ENCODE measurements around the gene EEF1A2.

EEF1A2 gene

DNA sequence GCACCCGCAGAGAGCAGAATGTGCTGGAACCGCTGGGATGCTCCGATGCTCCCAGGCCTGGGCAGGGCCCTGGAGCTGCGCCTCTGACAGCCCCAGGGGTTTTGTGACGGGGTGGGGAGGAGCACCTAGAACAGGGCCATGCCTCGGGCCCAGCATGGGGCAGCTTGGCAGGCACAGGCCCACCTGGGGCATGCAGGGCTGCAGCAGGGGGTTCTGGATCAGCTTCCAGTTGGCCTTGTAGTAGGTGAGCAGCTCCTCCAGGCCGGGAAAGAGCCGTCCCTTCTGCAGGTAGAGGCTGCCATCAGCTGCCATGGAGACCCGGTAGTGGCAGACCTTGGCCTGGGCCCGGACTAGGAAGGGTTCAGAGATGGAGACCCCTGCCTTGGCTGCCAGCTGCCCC lies 44.2 kb upstream of the EEF1A2 start:
- Histone ChIP-seq H4K20me1 (ENCODE audit: control insufficient read depth, insufficient read depth, low read depth, low read length) (peaks cover 2% of the 10 kb centered on the region; the same call in 1 of the 2 replicates), H3K4me2 (ENCODE audit: low read length) (no peak overlapping the region), H3K9me3 (ENCODE audit: control insufficient read depth, insufficient read depth, low read length) (no peaks in the 10 kb centered on the region), H3K27ac (ENCODE audit: low read depth, low read length) (no peak overlapping the region), H3K9me2 (replicated peaks; ENCODE audit: control insufficient read depth, low read length) (no peaks in the 10 kb centered on the region), H3K27me3 (ENCODE audit: control insufficient read depth, low read length) (peaks cover 36% of the 10 kb centered on the region), H3F3A (ENCODE audit: control insufficient read depth, insufficient read depth) (no peaks in the 10 kb centered on the region), H3K4me3 (ENCODE audit: low read length) (no peak overlapping the region), H3K36me3 (ENCODE audit: control insufficient read depth, low read length) (no peaks in the 10 kb centered on the region), H3K4me1 (ENCODE audit: control insufficient read depth, low read length) (peaks cover 19% of the 10 kb centered on the region), H3K79me2 (ENCODE audit: control insufficient read depth, low read length) (no peaks in the 10 kb centered on the region)
- no peak for TF ChIP-seq EZH2phosphoT487 (IDR thresholded peaks at IDR 0.05; ENCODE audit: borderline replicate concordance, low read length)
- TF ChIP-seq CTCF (IDR thresholded peaks at IDR 0.05; ENCODE audit: low read depth, low read length, poor library complexity, severe bottlenecking), result no peak

- Histone ChIP-seq H3K36me3 (ENCODE audit: control insufficient read depth, low read length) (no peaks in the 10 kb centered on the region), H3K9me3 (ENCODE audit: control insufficient read depth, insufficient read depth, low read length) (no peaks in the 10 kb centered on the region), H3K4me1 (ENCODE audit: control insufficient read depth, low read length) (peaks cover 21% of the 10 kb centered on the region), H3K9me2 (replicated peaks; ENCODE audit: control insufficient read depth, low read length) (no peaks in the 10 kb centered on the region), H3K79me2 (ENCODE audit: control insufficient read depth, low read length) (no peaks in the 10 kb centered on the region), H4K20me1 (ENCODE audit: control insufficient read depth, insufficient read depth, low read depth, low read length) (no peaks in the 10 kb centered on the region), H3F3A (ENCODE audit: control insufficient read depth, insufficient read depth) (no peaks in the 10 kb centered on the region), H3K27ac (ENCODE audit: low read depth, low read length) (no peak overlapping the region), H3K4me3 (ENCODE audit: low read length) (no peak overlapping the region), H3K27me3 (ENCODE audit: control insufficient read depth, low read length) (peaks cover 33% of the 10 kb centered on the region), H3K4me2 (ENCODE audit: low read length) (no peak overlapping the region)
- TF ChIP-seq CTCF (IDR thresholded peaks at IDR 0.05; ENCODE audit: low read depth, low read length, poor library complexity, severe bottlenecking), result no peak
- TF ChIP-seq EZH2phosphoT487 (IDR thresholded peaks at IDR 0.05; ENCODE audit: borderline replicate concordance, low read length), result no peak
These were observed 43.8 kb upstream of the EEF1A2 start for GRCh38 chr20:63542696-63543095.

GRCh38 chr20:63542031-63542559 lies 43.2 kb upstream of the EEF1A2 start:
- Histone ChIP-seq H3K79me2 (ENCODE audit: control insufficient read depth, low read length) (no peaks in the 10 kb centered on the region), H3K4me1 (ENCODE audit: control insufficient read depth, low read length) (peaks cover 27% of the 10 kb centered on the region), H3F3A (ENCODE audit: control insufficient read depth, insufficient read depth) (no peaks in the 10 kb centered on the region), H3K4me3 (ENCODE audit: low read length) (no peak overlapping the region), H3K4me2 (ENCODE audit: low read length) (no peak overlapping the region), H3K36me3 (ENCODE audit: control insufficient read depth, low read length) (no peaks in the 10 kb centered on the region), H3K27ac (ENCODE audit: low read depth, low read length) (no peak overlapping the region), H3K9me2 (replicated peaks; ENCODE audit: control insufficient read depth, low read length) (no peaks in the 10 kb centered on the region), H4K20me1 (ENCODE audit: control insufficient read depth, insufficient read depth, low read depth, low read length) (no peaks in the 10 kb centered on the region), H3K9me3 (ENCODE audit: control insufficient read depth, insufficient read depth, low read length) (no peaks in the 10 kb centered on the region), H3K27me3 (ENCODE audit: control insufficient read depth, low read length) (peaks cover 33% of the 10 kb centered on the region)
- TF ChIP-seq CTCF (IDR thresholded peaks at IDR 0.05; ENCODE audit: low read depth, low read length, poor library complexity, severe bottlenecking), result no peak
- no peak for TF ChIP-seq EZH2phosphoT487 (IDR thresholded peaks at IDR 0.05; ENCODE audit: borderline replicate concordance, low read length)
